GM18867 (cell line): Measurements from ENCODE around the gene CACNA2D1.
"Not testable (repeated sequence)": the region's sequence is repeated elsewhere in the genome, so short reads cannot be mapped to it uniquely, and the experiment has no call there.

Source experiments
- ATAC-seq: cut with Tn5 transposase; IDR thresholded peaks from one replicate; pipeline ENCODE4 v1.9.1; 2021; ENCODE audit warnings: mild to moderate bottlenecking, moderate library complexity; ENCODE audit not compliant: unreplicated experiment

Gene CACNA2D1

GRCh38 chr7:82173400-82174021 is 270.1 kb downstream of the CACNA2D1 start:
- no peak for ATAC-seq

DNA sequence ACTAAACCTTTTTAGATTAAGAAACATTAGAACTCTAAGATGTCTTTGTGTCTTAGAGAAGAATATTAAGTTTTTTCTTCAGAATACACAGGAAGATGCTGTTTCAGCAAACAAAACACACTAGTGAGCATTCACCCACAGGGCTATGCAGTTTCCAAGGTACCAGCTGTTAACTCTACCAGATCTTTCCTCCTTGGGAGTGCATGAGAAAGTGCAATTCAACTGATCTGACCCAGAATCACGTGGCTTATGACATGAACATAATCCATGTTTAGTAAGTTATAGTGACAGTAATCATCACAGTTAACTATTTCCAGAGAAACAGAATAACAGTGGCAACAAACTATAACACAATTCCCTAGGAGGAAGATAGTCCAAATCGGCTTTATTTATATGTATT is 270.7 kb downstream of the CACNA2D1 start:
- ATAC-seq: no peak

GRCh38 chr7:82172017-82172416 is 271.6 kb downstream of the CACNA2D1 start:
- ATAC-seq: no peak

- no peak for ATAC-seq
Measured at GRCh38 chr7:82167558-82168314, 275.8 kb downstream of the CACNA2D1 start.

GRCh38 chr7:82166260-82167015 is 277.1 kb downstream of the CACNA2D1 start:
- ATAC-seq: no peak

- no peak for ATAC-seq
Measured at GRCh38 chr7:82164813-82165212, 278.8 kb downstream of the CACNA2D1 start.

GRCh38 chr7:82164410-82164809 is 279.2 kb downstream of the CACNA2D1 start:
- ATAC-seq: no peak

DNA sequence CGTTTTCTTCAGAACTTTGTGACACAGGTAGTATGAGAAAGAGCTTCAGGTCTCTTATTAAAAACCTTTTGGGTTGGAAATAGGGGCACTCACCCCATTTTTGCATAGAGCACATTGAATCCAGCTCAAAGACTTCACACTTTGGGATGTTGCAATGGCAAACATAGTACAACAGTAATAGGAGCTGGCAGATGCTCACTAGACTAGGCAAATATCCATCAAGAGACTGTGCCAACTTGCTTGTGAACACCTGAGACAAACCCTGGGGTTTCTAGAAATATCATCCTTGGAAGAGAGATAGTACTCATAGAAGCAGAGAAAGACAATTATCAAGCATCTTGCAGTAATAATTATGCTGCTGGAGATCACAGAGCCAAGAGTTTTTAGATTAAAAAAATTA is 280.0 kb downstream of the CACNA2D1 start:
- no peak for ATAC-seq

DNA sequence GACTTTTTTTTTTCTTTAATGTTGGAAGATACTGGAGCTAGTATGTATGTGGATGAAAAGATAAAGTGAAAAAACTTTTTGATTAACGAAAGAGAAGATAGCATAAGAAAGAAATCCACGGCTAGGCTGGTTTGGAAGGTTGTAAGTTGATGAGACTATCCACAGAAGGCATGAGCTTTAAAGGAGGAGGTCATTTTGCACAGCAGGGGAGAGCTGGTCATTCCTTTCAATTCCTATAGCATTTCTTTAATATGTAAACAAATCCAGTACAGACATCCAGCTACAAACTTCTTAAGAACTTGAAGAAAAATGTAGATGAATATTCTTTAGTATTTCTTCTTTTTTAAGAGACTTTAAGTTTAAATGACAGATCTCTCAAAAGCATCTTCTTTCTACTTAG is 281.3 kb downstream of the CACNA2D1 start:
- no peak for ATAC-seq

DNA sequence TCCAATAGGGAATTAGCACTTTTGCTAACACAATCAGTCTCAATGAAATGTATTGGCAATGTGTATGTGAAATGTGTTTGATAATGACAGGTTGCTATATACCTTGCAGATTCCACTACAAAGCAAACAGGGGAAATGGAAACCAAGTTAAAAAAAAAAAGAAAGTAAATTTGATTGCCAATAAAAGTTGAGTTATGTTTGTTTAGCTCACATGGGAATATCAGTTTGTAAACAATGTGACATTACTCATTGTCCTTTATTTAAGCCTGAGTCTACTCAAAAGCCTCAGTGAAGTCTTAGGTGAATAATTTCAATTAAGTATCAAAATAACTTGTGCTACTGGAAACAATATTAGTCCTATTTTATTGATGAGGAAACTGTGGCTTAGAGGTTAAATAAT is 285.2 kb downstream of the CACNA2D1 start:
- ATAC-seq: no peak

DNA sequence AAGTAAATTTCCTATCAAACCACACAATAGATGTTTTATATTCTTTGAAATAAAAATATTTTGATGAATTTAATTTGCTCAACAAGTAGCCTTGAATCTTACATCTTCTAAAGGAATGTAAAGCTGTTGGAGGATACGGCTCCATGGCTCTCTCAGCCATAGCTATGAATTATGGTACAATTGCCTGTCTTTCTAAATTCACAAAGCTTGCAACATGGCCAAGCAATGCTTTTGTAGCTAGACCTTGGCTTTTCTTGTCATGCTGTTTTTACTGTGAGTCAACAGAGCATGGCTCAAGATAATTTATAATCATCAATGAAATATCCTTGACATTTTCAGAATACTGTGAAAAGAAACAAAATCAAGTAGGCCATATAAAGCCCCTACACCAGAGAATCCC is 286.7 kb downstream of the CACNA2D1 start:
- no peak for ATAC-seq

GRCh38 chr7:82156168-82156567 is 287.4 kb downstream of the CACNA2D1 start:
- no peak for ATAC-seq

DNA sequence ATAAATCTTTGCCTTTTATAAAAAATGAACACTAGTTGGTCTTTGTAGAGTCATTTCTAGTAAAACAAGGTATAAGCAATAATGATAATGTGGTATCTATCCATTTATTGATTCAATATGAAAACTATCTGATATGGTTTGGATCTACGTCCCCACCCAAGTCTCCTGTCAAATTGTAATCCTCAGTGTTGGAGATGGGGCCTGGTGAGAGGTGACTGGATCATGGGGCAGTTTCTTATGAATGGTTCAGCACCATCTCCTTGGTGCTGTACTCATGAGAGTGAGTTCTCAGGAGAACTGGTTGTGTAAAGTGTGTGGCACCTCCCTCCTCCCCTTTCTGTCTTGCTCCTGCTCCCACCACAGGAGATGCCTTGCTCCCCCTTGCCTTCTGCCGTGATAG is 288.8 kb downstream of the CACNA2D1 start:
- ATAC-seq: no peak

DNA sequence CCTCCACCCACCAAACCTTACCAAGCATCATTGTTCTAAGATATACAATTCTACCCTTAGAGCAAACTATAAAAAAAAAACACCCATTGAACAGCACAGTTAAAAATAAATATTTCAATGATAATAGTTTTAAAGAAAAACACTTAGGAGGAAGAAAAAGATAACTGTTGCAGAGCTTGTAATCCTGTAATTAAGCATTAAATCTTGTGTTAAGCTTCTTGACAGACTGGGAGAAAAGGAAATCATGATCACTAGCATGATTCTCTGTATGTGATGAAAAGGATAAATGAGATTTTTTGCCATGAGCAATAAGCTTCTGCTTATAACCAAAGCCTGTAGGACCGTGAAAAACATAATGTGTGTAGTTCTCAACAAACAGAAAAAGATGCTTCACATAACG is 289.8 kb downstream of the CACNA2D1 start:
- ATAC-seq: no peak

GRCh38 chr7:82152858-82153257 is 290.7 kb downstream of the CACNA2D1 start:
- no peak for ATAC-seq

DNA sequence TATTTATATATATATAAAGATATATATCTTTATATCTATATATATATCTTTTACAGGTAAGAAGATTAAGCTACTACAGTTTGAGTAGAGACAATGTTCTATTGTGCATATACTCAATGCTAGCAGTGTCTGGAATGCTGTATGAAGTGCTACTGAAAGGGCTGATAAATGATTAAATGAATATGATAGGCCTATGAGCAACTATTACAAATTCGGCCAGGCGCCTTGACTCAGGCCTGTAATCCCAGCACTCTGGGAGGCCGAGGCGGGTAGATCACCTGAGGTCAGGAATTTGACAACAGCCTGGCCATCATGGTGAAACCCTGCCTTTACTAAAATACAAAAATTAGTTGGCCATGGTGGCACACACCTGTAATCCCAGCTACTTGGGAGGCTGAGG is 297.1 kb downstream of the CACNA2D1 start:
- ATAC-seq: no peak

DNA sequence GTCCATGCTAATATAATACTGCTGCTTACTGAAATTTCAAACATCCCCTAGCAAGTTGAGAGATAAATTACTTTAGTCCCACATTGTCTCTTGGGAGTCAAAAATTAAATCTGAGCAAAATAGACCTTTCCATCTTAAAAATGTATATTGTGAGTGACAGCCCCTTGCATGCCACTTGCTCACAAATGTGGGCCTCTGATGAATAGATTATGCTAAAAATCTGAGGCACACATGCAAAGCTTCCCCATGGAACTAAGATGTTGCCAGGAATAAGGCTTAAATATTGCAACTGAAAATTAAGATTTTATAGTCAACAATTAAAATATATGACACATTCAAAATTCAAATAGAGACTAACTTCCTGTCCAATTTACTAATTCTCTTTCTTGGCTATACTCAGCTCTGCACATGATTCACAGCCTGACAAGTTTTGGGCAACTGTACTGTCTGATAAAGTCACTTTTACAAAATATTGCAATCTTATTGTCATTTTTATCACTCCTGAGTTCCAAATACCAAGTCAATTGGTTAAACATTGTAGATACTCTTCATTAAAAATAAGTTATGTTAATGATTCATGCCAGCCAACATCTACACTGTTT is 301.2 kb downstream of the CACNA2D1 start:
- no peak for ATAC-seq

DNA sequence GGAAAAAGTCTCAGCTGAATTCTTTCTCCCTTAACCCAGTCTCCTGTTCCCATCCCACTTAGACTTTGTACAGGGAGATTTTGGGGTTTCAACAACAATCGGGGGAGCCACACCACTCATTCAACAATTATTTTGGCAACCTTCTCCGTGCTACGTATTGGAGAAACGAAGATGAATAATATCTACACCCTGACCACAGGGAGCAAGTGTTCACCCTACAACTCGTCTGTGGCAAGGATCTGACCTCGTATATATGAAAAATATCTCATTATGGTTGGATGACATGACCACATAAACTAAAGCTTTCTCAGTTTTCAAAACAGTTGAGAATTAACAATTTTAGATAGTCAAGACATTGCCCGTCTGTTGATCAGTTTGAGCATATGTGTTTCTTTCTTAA is 302.1 kb downstream of the CACNA2D1 start:
- ATAC-seq: no peak

DNA sequence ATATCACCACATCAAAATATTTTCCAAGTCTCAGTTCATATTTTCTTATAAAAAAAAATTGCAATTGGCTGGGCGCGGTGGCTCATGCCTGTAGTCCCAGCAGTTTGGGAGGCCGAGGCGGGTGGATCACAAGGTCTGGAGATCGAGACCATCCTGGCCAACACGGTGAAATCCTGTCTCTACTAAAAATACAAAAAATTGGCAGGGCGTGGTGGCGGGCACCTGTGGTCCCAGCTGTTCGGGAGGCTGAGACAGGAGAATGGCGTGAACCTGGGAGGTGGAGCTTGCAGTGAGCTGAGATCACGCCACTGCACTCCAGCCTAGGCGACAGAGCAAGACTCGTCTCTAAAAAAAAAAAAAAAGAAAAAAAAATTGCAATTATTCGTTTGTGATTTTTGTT is 303.0 kb downstream of the CACNA2D1 start:
- not testable (repeated sequence) for ATAC-seq

GRCh38 chr7:82131215-82131614 is 312.4 kb downstream of the CACNA2D1 start:
- ATAC-seq: no peak

DNA sequence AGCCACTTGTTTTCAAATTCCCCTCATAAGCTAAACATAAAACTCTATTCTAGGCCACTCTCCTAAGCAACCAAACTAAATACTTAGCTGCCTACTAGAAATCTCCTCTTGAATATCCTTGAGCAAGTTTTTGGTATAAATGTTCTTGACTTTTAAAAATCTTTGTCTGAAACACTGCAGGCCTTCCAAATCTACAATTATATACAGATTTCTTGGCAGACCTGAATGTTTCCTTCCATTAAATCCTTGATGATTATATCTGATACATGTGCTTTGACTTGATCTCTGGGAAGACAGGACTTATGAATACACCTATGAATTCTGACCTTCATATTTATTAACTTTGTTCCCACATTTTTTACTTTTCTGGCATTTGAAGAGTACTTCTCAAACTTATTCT is 314.5 kb downstream of the CACNA2D1 start:
- no peak for ATAC-seq

GRCh38 chr7:82128546-82128945 is 315.0 kb downstream of the CACNA2D1 start:
- ATAC-seq: no peak
